ENCODE results near the gene OR13C9.
"Not testable (repeated sequence)": the region's sequence is repeated elsewhere in the genome, so short reads cannot be mapped to it uniquely, and the experiment has no call there.

- not testable (repeated sequence) for TF ChIP-seq CTCF, POLR2A (IDR thresholded peaks at IDR 0.05)
These were observed 12.5 kb downstream of the OR13C9 start, which contains the start of gene OR13C2 for GRCh38 chr9:104605527-104605926.

Data from esophagus squamous epithelium (tissue), 4 donors.